TTC549 (cell line): ENCODE measurements around the gene NGDN.

ENCODE experiments used
- FAIRE-seq: peaks from 2 replicates; lab custom pipeline; 2012; peaks lifted over from hg19 to GRCh38; lab: Jason Lieb, UNC

NGDN gene

GRCh38 chr14:23523229-23524016 lies 53.9 kb downstream of the NGDN start:
- FAIRE-seq, result no peak

- FAIRE-seq, result no peak
Measured at GRCh38 chr14:23524954-23525353, 55.5 kb downstream of the NGDN start.

GRCh38 chr14:23525611-23526010 lies 56.1 kb downstream of the NGDN start:
- no peak for FAIRE-seq
